GM08714 (cell line): Measurements from ENCODE around the gene ITGB8.
A peak's percentile ranks its signal among the peaks of the same experiment; 100 is the strongest.

Experiments used
- H3K4me3 ChIP-seq: fragments of 200-500 bp; sonication (Bioruptor generic); 2 replicates; pipeline ENCODE4 v1.5.1; 2014; ENCODE audit warnings: mild to moderate bottlenecking, low read length, inconsistent platforms
- ZNF274 ChIP-seq: IDR thresholded peaks from 2 replicates; pipeline ENCODE4 v1.6.1; 2012; ENCODE audit warnings: mild to moderate bottlenecking, low read depth, low read length

The ITGB8 gene

DNA sequence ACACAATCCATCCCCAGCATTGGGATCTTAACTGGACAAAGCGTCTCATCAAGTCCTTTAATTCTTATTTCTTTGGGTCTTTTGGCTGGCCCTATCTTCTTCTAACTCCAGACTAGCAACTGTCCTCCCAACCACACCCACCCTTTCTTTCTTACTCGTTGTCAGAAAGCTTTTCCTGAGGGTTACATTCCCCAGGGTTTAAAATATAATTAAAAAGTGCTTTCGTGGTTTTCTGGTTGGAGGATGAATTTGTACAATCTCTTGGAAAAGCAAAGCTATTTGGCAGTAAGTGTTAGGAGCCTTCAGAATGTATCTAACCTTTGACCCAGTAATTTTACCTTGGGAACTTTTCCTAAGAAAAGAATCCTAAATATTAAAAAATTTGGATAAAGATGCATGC is 10.4 kb upstream of the ITGB8 start:
- TF ChIP-seq ZNF274, result no peak
- no peak overlapping the region for H3K4me3 ChIP-seq

DNA sequence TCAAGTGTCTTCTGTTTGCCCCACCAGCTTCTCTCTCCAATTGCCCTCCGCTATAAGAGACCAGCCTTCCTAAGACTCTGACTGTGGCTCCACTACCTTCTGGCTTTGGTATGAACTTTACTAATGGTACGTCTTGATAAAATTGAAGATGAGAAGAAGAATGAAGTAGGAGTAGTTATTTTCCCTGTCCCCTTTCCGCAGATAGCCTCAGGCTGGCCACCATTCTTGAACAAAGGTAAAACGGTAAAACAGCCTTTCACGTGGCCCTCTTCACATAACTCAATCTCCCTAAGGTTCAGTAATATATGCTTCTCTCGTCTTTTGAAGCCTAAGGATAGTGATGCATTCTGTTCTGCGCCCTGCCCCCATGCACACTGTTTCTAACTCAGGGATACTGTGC is 9.9 kb upstream of the ITGB8 start:
- no peak for TF ChIP-seq ZNF274

DNA sequence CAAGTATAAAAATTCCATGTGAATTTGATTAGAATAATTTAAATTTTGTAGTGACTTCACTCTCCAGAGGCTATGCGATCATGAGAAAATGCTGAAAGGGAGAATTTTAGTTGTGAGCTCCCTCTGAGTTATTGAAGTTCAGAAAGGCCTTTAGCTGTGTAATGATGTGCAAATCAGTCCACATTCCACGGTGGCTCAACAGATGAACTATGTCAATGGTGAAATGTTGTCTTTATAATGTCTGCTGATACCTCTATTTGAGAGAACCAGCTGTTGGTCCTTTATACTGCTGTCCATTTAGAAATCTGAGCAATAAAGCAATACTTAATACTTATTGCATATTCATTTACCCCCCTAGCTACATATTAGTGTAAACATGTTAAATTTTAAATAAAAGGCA is 7.1 kb upstream of the ITGB8 start:
- TF ChIP-seq ZNF274, result no peak
- no peak overlapping the region for H3K4me3 ChIP-seq

More for the DNA sequence above, 9.9 kb upstream of the ITGB8 start:
- no peak overlapping the region for H3K4me3 ChIP-seq

DNA sequence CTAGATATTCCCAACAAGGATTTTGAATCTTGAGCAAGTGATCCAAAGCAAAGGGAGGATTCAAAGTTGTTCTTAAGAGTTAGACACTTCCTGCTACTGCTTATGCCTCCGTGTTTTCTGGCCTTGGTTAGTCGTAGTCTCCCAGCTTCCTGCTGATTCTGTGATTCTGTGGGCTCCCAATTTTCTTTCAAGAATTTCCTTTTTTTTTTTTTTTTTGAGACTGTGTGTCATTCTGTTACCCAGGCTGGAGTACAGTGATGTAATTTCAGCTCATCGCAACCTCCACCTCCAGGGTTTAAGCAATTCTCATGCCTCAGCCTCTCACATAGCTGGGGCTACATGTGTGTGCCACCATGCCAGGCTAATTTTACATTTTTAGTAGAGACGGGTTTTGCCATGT is 4.4 kb upstream of the ITGB8 start:
- no peak overlapping the region for H3K4me3 ChIP-seq
- no peak for TF ChIP-seq ZNF274

DNA sequence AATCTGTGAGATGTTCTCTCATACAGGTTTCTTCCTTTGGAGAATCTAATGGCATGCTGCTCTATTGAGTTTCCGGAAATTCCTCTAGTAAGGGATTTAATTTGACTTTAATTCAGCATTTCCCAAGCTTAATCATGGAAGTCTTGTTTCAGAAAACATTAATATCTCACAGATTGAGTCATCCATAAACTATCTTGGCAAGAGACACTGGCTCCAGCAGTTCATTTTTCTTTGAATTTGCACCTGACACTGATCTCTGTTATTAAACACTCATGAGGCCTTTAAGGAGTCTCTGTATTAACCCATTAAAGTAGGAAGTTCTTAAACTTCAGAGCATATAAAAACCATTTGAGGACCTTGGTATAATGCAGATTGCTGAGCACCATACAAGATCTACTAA is 3.6 kb upstream of the ITGB8 start:
- H3K4me3 ChIP-seq, result no peak overlapping the region
- TF ChIP-seq ZNF274, result no peak

DNA sequence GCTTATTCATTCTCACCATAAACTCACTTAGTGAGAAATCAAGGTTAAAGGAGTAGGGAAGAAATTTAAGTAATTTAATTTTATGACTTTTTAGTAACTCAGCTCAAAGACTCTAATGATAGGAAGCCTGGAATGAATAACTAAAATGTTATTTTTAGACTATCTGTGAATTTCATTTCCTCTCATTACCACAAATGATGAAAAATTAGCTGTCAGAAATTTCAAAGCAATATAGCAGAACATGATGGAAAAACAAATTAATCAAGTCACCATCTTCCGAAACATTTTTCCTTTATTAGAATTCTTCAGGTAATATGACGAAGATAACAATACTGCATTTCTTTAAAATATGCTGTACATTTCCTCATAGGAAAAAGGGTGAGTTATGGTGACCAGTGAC is 2.7 kb upstream of the ITGB8 start:
- H3K4me3 ChIP-seq, result no peak overlapping the region
- no peak for TF ChIP-seq ZNF274

DNA sequence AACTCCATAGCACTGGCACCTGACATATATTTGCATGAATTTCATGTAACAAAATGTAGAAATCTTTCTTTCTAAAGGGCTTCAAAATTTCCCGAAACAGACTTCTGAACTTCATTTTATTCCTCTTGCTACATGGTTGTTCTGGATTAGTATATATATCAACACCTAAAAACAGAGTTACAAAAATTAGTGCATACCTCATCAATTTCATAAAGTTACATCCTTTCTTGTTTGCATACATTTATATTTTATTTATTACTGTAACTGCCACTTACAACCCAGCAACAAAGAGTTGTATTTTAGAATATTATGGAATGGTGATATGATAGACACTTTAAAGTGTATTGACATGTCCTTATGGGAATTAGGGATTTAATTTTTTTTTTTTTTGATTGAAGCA is 2.0 kb upstream of the ITGB8 start:
- no peak for TF ChIP-seq ZNF274
- H3K4me3 ChIP-seq, result no peak overlapping the region

DNA sequence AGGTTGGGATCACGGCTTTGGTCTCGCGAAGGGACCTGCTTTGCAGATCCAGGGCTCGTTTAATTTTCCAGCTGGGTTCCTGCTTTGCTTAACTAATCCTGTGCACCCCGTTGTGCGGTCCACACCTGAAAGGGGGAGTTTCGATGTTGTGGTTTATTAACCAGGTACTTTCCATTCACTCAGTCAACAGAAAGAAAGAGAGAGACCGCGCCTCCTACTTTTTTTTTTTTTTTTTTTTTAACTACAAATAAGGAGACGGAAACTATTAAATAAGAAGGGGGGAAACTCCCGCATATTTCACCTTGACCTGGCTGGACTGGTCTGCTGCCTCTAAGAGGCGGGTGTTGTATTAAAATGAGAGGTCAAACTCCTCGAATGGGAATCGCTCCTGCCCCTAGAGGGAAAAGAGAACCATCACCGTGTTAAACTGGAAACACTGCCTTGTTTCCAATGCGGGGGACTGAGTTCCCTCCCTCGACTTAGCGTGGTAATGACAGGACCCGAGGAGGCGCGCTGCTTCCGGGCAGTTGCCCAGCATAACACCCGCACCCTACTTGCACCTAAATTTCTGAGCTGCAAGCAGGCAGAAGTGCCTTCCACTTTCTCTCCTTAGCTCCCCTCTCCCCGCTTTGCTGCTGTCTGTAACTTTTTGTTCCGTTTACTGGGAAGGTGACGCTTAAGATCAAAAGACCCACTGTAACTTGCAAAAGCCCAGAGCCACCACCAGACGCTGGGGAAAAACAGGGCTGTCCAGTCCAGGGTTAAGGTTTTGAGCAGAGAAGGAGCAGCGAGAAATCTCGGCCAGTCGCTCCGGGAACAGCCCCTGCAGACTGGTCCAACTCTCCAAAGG is 1.1 kb upstream of the ITGB8 start:
- TF ChIP-seq ZNF274, result no peak
- H3K4me3 ChIP-seq, result peak overlapping the region; percentile 85

DNA sequence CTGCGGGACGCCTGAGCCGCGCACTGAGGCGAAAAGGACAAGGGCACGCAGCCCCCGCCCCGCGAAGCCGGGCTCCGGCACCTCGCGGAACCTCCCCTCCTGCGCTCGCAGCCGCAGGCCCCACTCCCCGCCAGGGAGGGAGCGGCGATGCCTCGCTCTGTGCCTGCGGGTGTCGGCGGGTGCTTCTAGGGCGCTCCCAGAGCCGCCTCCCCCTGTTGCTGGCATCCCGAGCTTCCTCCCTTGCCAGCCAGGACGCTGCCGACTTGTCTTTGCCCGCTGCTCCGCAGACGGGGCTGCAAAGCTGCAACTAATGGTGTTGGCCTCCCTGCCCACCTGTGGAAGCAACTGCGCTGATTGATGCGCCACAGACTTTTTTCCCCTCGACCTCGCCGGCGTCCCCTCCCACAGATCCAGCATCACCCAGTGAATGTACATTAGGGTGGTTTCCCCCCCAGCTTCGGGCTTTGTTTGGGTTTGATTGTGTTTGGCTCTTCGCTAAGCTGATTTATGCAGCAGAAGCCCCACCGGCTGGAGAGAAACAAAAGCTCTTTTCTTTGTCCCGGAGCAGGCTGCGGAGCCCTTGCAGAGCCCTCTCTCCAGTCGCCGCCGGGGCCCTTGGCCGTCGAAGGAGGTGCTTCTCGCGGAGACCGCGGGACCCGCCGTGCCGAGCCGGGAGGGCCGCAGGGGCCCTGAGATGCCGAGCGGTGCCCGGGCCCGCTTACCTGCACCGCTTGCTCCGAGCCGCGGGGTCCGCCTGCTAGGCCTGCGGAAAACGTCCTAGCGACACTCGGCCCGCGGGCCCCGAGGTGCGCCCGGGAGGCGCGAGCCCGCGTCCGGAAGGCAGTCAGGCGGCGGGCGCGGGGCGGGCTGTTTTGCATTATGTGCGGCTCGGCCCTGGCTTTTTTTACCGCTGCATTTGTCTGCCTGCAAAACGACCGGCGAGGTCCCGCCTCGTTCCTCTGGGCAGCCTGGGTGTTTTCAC is 519 bp downstream of the ITGB8 start:
- peak overlapping the region; percentile 85 for H3K4me3 ChIP-seq
- no peak for TF ChIP-seq ZNF274

DNA sequence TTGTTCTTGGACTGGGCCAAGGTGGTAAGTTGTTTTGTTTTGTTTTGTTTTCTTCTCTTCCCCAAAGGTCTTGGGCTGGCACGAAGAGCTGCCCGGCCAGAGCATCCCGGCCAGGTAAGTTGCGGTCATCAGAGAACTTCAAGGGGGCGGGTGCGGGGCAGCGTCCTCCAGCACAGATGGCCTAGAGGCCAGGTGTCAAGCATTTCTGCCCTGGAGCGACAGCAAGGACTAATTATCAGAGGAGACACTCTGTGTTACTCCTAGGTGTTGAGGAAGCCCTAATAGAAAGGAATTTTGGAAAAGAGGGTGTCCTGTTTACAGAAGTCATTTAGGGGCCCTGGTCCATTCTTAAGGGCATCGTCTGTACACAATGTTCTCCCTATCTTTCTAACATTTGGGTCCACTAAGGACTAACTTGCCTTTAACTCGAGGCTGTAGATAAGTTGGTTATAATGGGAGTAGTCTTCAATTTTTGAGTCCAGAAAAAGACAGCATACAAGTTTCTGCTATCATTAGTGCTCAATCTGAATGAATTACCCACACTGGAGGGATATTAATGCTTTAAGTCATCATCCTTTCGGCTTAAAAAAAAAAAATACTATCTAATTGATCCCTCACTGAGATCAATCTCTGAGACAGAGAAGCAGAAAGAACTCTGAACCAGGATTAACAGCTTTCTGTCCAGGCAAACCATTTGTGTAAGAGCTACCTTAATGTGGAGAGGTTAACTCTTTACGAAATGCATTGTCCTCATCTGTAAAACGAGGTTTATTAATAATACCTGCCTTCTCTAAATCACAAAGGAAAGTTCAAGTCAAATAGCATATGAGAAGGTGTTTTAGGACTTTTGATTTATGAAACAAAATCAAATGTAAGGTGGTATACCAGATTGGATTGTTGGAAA is 1.5 kb downstream of the ITGB8 start:
- peak overlapping the region; percentile 85 for H3K4me3 ChIP-seq
- TF ChIP-seq ZNF274, result no peak

DNA sequence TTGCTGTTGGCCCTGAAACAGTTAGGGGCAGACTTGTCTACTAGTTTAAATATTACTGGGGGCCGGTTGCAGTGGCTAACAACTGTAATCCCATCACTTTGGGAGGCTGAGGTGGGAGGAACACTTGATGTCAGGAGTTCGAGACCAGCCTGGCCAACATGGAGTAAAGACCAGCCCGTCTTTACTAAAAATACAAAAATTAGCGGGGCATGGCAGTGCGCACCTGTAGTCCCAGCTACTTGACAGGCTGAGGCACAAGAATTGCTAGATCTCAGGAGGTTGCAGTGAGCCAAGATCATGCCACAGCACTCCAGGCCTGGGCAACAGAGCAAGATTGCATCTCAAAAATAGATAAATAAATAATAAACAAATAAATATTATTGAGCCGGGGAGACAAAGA is 7.6 kb downstream of the ITGB8 start:
- no peak for TF ChIP-seq ZNF274
- no peak overlapping the region for H3K4me3 ChIP-seq

DNA sequence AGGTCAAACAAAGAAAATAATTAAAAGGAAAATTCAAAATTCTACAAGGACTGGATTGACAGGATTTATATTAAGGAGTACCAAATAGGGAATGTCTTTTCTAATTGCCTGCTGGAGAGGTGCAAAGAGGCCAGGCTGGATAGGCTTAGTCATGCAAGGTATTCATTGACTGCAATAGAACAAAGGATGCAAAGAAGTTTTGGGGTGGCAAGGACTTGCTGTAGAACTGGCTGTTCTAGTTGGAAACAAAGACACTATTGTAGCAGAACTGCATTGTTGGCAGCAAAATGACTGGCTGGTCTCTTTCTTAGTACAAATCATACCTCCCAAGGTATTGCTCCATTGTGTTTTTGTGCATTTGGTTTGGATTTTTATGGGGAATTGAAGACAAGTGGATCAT is 10.1 kb downstream of the ITGB8 start:
- H3K4me3 ChIP-seq, result no peak overlapping the region
- no peak for TF ChIP-seq ZNF274

DNA sequence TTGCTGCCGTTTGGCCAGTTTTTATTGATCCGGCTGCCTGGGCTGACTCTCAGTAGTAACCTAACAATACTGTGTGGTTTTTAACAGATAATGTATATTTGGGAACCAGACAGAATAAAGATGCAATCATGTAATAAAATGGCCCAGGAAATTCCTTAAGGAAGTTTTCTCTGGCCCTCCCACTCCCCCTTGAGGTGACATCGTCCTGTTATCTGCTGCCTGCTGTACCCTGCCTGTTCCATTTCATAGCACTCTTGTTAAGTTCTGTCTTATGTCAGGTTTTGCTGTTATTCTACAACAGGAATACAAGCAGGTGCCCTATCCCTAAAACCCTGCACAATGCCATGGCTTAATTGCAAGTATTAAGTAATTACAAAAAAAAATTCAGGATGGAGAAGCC is 12.5 kb downstream of the ITGB8 start:
- no peak for TF ChIP-seq ZNF274
- no peak overlapping the region for H3K4me3 ChIP-seq

DNA sequence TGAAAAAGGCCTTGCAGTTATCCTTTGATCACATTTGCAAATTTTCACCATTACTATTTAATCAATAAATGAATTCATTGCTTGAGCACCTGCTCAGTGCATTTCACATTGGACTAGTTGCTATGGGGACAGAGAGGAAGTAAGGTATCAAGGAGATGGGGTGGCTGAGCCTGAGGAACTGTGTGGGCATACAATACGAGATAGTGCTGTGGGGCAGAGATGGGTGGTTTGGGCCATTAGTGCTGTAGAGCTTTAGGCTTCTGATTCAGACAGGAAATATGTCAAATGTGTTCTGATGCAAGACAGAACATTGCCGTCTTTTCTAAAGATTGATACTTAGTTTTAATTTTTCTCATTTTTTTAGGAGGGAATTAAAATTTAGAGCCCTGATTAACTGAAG is 13.2 kb downstream of the ITGB8 start:
- no peak overlapping the region for H3K4me3 ChIP-seq
- TF ChIP-seq ZNF274, result no peak
